GM21529 (cell line): ENCODE measurements around the gene KLHL21.
"Not testable (repeated sequence)": the region's sequence is repeated elsewhere in the genome, so short reads cannot be mapped to it uniquely, and the experiment has no call there.

ENCODE experiments used
- ATAC-seq: cut with Tn5 transposase; IDR thresholded peaks from one replicate; pipeline ENCODE4 v1.9.1; 2021; ENCODE audit not compliant: unreplicated experiment

Gene KLHL21

DNA sequence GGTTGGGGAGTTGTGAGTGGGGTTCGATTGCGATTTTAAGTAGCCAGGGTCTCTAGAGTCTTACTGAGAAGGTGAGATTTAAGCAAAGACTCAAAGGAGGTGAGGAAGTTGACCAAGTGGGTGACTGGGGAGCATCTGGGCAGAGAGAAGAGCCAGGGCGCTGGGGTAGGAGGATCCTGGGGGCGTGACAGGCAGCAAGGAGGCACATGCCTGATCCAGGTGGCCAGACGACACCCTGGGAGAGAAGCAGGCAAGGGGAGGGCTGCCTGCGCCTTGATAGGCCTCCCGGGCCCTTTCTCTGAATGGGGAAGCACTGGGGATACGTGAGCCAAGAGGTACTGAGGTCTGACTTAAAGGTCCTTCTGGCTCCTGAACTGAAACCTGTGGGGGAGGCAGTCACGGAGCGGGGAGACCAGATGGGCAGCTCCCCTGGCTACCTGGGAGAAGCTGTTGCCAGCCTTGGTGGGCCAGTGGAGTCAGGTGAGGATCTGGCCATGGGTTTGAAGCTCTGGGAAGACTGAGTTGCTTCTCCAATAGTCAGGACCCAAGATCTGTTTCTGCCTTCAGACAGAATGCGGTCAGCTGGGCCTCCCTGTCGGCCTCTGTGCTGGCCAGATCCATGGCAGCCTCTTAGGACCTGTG, 17.5 kb downstream of the KLHL21 start:
- no peak for ATAC-seq

DNA sequence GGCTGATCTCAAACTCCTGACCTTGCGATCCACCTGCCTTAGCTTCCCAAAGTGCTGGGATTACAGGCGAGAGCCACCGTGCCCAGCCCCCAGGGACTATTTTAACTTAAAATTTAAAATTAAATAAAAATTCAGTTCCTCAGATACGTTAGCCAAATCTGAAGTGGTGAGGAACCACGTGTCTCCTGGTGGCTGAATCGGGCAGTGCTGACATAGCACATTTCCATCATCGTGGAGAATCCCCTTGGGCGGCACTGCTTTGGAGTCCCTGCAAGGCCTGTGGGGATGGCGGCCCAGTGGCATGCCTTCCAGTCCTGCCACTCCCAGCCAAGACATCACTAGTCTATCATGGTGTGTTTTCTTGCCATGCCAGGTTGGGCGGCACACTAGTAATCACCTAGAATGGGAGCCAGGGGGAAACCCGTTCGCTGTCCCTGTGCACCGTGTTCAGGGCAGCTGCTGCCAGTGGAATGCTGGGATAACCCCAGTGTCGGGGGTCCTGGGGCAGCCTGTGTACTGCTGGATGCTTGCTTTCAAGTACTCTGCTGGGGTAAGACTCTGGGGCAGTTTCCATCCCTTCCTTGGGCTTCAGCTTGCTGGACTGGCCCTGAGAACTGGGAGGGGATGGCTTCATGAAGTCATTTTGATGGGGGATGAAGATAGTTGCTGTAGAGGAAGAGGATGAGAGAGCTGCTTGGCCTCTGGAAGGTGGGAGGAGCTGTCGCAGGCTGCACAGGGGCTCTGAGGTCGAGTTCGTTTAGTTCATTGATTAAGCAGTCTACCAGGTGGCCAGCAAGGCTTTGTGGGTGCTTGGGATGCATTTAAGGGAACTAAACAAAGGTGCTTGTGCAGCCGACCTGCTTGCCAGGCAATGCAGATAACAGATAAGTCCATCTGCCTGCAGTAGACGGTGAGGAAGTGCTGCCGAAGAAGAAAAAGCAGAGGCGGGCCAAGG, 18.3 kb downstream of the KLHL21 start:
- no peak for ATAC-seq

DNA sequence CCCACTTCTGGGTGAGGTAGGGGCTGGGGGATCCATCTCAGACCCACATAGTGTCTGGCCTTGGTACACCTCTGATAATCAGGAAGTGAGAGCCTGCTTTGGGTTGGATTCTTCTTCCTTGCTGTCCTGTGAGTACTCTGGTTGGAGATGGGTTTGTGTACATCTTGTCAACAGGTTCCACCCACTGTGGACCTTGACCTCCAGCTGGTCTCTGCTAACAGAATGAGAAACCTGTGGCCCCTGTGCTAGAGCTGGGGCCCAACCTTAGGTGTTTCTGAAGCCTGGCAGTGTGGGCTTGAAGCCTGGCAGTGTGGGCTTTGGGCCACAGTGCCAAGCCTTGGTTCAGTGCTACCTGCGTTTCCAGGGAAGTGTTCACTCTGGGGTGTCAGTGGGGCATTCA, 20.3 kb downstream of the KLHL21 start:
- ATAC-seq, result no peak

DNA sequence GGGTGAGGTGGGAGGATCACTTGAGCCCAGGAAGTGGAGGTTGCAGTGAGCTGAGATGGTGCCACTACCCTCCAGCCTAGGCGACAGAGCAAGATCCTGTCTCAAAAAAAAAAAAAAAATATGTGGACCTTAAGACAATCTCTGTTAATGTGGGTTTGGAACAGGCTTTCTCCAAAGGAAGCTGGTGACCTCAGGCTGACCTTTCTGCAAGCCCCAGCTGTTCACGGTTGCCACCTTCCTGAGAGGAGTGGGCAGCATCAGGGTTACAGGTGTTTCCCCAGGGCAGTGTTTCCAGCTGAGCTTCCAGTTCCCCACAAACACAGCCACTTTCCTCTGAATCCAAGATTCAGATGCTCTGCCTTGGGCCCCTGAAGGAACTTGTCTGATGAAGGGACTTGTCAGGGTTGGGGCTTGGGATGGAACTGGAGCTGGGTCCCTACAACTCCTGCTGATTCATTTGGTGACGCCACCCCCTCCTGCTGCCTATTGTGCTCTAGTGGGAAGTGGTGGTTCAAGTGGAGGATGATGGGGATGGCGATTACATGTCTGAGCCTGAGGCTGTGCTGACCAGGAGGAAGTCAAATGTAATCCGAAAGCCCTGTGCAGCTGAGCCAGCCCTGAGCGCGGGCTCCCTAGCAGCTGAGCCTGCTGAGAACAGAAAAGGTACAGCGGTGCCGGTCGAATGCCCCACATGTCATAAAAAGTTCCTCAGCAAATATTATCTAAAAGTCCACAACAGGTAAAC, 20.9 kb downstream of the KLHL21 start:
- no peak for ATAC-seq

DNA sequence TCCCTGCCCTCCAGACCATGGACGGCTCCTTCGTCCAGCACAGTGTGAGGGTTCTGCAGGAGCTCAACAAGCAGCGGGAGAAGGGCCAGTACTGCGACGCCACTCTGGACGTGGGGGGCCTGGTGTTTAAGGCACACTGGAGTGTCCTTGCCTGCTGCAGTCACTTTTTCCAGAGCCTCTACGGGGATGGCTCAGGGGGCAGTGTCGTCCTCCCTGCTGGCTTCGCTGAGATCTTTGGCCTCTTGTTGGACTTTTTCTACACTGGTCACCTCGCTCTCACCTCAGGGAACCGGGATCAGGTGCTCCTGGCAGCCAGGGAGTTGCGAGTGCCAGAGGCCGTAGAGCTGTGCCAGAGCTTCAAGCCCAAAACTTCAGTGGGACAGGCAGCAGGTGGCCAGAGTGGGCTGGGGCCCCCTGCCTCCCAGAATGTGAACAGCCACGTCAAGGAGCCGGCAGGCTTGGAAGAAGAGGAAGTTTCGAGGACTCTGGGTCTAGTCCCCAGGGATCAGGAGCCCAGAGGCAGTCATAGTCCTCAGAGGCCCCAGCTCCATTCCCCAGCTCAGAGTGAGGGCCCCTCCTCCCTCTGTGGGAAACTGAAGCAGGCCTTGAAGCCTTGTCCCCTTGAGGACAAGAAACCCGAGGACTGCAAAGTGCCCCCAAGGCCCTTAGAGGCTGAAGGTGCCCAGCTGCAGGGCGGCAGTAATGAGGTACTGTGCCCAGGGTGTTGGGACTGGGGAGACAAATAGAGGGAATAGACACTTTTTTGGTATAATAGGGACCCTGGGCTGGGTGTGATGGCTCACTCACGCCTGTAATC, 21.9 kb downstream of the KLHL21 start:
- ATAC-seq, result no peak

DNA sequence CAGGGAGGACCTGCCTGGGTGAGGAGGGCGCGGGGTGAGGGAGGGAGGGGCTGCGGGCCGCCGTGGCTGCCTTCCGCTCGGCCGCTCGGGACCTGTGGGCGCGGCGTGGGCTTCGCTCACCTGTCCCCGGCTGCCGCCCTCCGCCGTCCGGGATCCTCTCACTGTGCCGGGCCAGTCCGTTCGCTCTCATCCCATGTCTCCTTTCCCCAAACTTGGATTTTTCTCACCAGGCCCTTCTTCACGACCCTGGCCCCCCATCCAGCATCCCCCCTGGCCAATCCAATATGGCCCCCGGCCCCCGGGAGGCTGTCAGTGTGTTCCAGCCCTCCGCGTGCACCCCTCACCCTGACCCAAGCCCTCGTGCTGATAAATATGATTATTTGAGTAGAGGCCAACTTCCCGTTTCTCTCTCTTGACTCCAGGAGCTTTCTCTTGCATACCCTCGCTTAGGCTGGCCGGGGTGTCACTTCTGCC, 22.5 kb downstream of the KLHL21 start:
- ATAC-seq, result no peak

DNA sequence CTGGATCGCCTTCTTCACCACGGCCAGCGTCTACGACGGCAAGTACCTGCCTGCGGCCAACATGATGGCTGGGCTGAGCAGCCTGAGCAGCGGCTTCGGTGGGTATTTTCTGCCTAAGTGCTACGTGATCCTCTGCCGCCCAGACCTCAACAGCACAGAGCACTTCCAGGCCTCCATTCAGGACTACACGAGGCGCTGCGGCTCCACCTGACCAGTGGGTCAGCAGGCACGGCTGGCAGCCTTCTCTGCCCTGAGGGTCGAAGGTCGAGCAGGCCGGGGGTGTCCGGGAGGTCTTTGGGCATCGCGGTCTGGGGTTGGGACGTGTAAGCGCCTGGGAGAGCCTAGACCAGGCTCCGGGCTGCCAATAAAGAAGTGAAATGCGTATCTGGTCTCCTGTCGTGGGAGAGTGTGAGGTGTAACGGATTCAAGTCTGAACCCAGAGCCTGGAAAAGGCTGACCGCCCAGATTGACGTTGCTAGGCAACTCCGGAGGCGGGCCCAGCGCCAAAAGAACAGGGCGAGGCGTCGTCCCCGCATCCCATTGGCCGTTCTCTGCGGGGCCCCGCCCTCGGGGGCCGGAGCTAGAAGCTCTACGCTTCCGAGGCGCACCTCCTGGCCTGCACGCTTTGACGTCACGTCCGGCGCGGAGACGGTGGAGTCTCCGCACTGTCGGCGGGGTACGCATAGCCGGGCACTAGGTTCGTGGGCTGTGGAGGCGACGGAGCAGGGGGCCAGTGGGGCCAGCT, 23.1 kb downstream of the KLHL21 start, which contains the start of gene ZBTB48:
Gene ZBTB48, plus strand, starts transcription at position 621 of the 745 bp plus-strand sequence. CDS start 616 bp downstream, outside the sequence.
- peak; percentile 96 for ATAC-seq

DNA sequence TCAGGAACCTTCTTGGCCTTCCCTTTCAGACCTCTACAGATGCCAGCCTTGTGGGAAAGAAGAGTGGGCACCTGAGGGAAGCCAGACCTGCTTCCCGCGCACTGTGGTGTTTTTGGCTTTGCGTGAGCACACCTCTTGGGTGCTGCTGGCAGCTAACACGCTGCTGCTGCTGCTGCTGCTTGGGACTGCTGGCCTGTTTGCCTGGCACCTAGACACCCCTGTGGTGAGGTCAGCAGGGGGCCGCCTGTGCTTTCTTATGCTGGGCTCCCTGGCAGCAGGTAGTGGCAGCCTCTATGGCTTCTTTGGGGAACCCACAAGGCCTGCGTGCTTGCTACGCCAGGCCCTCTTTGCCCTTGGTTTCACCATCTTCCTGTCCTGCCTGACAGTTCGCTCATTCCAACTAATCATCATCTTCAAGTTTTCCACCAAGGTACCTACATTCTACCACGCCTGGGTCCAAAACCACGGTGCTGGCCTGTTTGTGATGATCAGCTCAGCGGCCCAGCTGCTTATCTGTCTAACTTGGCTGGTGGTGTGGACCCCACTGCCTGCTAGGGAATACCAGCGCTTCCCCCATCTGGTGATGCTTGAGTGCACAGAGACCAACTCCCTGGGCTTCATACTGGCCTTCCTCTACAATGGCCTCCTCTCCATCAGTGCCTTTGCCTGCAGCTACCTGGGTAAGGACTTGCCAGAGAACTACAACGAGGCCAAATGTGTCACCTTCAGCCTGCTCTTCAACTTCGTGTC, 23.9 kb downstream of the KLHL21 start:
- ATAC-seq, result no peak

DNA sequence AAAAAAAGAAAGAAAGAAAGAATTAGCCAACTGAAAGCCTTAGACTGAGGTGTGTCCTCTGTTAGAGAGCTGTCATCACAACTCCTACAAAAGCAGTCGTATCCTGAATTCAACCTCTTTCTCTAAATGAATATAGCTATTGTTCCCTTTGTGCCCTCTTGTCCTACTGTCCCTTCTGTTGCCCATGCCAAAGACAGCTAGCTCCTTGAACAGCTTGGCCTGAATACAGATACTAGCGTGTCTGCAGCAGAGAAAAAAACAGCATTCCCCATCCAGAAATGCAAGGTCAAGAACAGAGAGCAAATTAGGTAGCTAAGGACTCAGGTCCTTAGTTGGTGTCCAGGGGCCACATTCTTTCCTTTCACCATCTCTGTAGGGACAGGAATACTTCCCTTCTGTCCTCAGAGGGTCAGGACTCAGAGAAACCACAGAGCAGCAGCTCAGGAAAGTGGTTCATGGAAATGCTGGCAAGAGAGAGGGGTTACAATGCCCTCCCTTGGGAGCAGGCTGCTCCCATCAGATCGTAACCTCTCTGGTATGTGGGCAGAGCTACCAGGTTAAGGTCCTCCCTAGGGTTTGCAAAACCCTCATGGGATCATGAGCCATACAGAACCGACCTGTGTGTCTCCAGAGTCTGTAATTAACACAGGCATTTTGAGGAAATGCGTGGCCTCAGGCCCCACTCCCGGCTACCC, 24.7 kb downstream of the KLHL21 start:
- no peak for ATAC-seq

DNA sequence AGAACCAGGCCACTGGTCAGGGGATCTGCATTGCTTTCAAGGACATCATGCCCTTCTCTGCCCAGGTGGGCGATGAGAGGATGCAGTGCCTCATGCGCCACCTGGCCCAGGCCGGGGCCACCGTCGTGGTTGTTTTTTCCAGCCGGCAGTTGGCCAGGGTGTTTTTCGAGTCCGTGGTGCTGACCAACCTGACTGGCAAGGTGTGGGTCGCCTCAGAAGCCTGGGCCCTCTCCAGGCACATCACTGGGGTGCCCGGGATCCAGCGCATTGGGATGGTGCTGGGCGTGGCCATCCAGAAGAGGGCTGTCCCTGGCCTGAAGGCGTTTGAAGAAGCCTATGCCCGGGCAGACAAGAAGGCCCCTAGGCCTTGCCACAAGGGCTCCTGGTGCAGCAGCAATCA, 27.9 kb downstream of the KLHL21 start:
- ATAC-seq, result no peak

DNA sequence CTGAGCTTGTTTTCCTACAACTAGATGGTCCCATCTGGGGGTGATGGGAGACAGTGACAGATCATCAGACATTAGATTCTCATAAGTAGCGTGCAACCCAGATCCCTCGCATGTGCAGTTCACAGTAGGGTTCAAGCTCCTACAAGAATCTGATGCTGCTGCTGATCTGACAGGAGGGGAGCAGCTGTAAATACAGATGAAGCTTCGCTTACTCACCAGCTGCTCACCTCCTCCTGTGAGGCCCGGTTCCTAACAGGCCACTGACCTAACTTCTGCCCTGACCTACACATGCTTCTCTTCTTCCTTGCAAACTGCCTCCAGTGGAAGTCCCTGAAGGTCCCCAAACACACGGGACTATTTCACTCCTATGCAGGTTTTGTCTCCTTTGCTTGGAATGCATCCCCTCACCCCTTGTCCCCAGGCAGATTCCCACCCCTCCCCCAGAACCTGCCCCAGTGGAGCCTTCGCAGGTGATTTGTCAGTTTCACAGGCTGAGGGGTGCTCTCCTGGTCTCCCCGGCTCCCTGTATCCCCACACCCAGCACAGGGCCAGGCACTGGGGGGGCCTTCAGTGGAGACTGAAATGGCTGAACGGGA, 28.5 kb downstream of the KLHL21 start:
- ATAC-seq, result no peak

DNA sequence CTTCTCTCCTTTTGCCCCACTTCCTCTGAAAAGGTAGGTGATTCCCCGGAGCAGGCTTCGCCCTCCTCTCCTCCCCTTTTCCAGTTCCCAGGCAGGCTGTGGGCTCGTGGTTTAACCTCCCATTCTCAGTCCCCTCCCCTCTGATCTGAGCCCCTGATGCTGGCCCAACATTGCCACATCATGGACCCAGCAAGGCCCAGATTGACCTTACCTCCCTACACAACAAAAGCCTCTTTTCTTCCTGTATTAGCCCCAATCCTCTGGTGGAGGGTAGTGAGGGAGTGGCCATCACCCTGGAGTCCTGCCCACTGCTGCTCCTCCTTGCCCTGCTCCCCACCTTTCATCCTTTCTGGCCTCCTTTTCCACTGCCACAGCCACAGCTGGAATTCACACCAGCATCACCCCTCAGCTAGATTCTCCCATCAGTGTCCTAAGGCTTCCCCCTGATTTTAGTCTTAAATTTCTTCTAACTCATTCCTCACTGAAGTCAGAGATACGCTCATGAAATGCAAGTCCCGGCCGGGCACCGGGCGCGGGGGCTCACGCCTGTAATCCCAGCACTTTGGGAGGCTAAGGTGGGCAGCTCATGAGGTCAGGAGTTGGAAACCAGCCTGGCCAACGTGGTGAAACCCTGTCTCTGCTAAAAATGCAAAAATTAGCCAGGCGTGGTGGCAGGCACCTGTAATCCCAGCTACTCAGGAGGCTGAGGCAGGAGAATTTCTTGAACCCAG, 29.9 kb downstream of the KLHL21 start:
- ATAC-seq, result no peak

DNA sequence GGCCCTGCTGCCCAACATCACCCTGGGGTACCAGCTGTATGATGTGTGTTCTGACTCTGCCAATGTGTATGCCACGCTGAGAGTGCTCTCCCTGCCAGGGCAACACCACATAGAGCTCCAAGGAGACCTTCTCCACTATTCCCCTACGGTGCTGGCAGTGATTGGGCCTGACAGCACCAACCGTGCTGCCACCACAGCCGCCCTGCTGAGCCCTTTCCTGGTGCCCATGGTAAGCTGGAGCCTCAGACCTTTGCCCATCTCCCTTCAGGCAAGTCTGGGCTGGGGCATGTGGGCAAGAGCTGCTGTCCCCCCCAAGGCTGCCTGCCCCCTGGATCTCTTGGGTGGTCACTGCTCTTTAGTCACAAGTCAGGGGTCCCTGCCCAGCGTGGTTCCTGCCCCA, 31.7 kb downstream of the KLHL21 start:
- no peak for ATAC-seq

DNA sequence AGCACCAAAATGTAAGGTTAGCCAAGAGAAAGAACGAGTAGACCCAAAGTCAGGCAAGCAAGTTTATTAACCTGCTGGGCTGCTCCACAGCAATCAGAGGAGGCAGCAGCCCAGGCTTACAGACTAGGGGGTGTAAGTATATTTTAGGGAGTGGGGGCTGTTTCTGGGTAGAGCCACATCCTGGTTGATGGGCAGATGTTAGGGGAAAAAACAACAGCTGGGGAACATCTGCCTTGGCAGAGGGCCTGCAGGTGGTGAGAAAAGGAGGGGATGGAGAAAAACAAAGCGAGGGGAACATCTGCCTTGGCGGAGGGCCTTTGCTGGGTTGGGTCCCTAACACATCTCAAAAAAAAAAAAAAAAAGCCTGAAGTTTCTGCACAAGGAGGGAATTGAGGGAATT, 32.6 kb downstream of the KLHL21 start:
- ATAC-seq, result no peak

DNA sequence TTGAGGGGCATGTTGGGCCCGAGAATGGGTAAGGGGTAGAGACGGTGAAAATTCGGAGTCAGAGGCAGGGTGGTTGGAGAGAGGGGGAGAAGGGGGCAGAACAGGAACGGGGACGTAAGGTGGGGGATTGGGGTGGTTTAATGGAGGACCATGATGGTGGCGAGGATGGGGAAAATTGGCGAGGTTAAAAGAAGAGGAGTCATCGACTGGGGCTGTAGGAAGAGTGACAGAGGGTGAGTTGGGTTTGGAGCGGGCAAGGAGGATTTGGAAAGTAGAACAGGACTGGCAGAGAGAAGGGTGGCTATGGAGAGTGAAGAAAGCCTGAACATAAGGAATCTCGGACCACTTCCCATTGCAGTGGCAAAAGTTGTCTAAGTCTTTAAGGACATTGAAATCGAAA, 33.6 kb downstream of the KLHL21 start:
- ATAC-seq, result no peak

DNA sequence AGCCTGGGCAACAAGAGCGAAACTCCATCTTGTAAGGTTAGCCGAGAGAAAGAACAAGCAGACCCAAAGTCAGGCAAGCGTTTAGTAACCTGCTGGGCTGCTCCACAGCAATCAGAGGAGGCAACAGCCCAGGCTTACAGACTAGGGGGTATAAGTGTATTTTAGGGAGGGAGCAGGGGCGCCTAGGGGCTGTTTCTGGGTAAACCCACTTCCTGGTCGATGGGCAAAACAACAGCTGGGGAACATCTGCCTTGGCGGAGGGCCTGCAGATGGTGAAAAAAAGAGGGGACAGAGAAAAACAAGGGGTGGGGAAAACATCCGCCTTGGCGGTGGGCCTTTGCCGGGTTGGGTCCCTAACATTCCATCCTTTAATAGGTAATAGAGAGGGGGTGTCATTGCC, 42.4 kb downstream of the KLHL21 start:
- no peak for ATAC-seq

DNA sequence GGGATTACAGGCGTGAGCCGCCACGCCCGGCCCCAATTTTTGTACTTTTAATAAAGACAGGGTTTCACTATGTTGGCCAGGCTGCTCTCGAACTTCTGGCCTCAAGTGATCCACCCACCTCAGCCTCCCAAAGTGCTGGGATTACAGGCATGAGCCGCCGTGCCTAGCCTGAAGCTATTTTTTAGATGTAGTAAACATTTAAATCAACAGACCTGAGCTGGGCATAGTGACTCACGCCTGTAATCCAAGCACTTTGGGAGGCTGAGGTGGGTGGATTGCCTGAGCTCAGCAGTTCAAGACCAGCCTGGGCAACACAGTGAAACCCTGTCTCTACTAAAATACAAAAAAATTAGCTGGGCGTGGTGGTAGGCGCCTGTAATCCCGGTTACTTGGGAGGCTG, 43.5 kb downstream of the KLHL21 start:
- ATAC-seq, result not testable (repeated sequence)

DNA sequence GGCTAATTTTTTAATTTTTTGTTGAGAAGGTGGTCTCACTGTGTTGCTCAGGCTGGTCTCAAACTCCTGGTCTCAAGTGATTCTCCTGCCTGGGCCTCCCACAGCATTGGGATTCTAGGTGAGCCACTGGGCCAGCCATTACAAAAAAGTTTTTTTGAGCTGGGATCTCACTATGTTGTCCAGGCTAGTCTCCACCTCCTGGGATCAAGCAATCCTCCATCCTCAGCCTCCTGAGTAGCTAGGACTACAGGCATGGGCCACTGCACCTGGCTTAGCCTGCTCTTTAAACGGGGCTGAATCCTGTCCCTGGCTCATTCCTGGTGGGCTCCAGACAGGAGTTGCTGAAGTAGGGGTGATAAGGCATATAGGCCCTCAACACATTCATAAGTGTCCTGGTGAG, 45.1 kb downstream of the KLHL21 start:
- ATAC-seq, result no peak
